RWPE2 (cell line): ENCODE data around the gene SOSTDC1.
"Not testable (repeated sequence)": the region's sequence is repeated elsewhere in the genome, so short reads cannot be mapped to it uniquely, and the experiment has no call there.

Experiments
- ATAC-seq: fragments of 200-7000 bp; cut with Tn5 transposase; 3 replicates; pipeline ENCODE4 v1.9.1; 2021; ENCODE audit warnings: low read depth
- DNase-seq: peaks from one replicate; pipeline ENCODE4 v3.0.0-alpha.2; 2020; ENCODE audit warnings: low spot score
- H3K27ac ChIP-seq: fragments of 450-650 bp; 2 replicates; pipeline ENCODE4 v1.5.1; 2017; ENCODE audit warnings: mild to moderate bottlenecking; ENCODE audit not compliant: poor library complexity, severe bottlenecking
- H3K27me3 ChIP-seq: fragments of 250-450 bp; sonication (Bioruptor Pico); 2 replicates; pipeline ENCODE4 v1.5.1; 2021; ENCODE audit warnings: mild to moderate bottlenecking, moderate library complexity; ENCODE audit not compliant: insufficient read depth, poor library complexity, severe bottlenecking
- H3K36me3 ChIP-seq: fragments of 250-450 bp; sonication (Bioruptor Pico); 2 replicates; pipeline ENCODE4 v1.5.1; 2020; ENCODE audit warnings: low read depth, mild to moderate bottlenecking, moderate library complexity
- H3K4me1 ChIP-seq: fragments of 250-450 bp; sonication (Bioruptor Pico); 2 replicates; pipeline ENCODE4 v1.5.1; 2021; ENCODE audit warnings: mild to moderate bottlenecking, moderate library complexity; ENCODE audit not compliant: insufficient read depth, poor library complexity, severe bottlenecking
- H3K4me3 ChIP-seq: fragments of 250-450 bp; sonication (Bioruptor Pico); 2 replicates; pipeline ENCODE4 v1.5.1; 2021; ENCODE audit warnings: mild to moderate bottlenecking, moderate library complexity; ENCODE audit not compliant: severe bottlenecking
- H3K9me3 ChIP-seq: fragments of 250-450 bp; sonication (Bioruptor Pico); 2 replicates; pipeline ENCODE4 v1.5.1; 2021; ENCODE audit warnings: mild to moderate bottlenecking, moderate library complexity; ENCODE audit not compliant: severe bottlenecking
- CTCF ChIP-seq: fragments of 450-650 bp; IDR thresholded peaks from one replicate; pipeline ENCODE4 v1.5.1; 2017; ENCODE audit warnings: mild to moderate bottlenecking, moderate library complexity; ENCODE audit not compliant: poor library complexity, severe bottlenecking

The SOSTDC1 gene

DNA sequence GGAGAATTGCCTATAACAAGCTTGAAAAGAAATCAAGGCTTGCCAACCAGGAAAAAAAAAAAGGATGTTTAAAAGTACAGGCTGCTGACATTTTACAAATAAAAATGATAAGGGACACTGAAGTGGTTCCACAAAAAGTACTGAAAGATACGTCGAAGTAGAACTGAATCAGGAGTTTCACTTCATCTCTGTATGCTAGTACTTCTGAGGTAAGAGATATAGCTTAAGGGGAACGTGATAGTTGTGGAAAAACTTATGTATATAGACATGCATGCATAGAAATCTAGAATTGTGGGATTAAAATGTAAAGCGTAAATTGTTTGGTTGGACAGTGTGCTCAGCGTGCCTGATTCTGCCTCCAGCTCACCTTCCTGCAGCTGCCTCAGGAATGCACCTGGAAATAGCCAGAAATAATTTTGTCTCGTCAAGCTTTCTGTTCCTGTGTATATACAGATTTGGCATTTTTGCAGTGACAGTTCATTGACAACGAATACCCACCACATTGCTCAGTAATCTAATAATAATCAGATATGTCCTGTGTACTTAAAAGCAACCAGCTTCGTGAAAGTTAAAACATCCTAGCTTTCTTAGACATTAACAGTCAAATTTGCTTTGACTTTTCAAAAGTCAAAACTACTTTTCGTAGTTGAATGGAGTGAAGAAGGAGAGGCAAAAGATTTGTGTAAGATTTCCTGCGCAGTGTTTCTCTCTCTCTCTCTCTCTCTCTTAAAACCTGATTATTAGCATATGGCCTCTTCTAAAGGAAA lies 1.4 kb downstream of the SOSTDC1 start:
- Histone ChIP-seq H3K4me1 (no peaks in the 10 kb centered on the region), H3K27ac (no peak overlapping the region), H3K4me3 (no peak overlapping the region), H3K9me3 (no peaks in the 10 kb centered on the region), H3K27me3 (peaks cover 6% of the 10 kb centered on the region), H3K36me3 (no peaks in the 10 kb centered on the region)
- TF ChIP-seq CTCF, result no peak
- DNase-seq (no peak), ATAC-seq (peak; percentile 23; the same call in 1 of the 3 replicates)

DNA sequence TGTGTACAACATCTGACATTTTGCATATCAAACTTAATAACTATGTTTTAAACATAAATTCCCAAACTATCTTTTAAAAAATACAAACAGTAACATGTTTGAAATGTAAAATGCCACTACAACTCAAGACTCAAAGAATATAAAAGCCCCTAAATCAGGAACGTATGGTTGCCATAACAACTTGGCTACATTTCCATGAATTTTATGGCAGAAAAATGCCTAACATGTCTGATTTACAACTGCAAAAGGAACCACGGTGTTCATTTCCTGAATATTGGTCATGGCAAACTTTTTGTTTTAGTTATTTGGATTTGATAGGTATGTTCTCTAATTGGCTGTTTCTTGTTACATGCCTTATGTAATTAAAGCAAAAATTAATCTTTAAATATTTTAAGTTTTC lies 2.0 kb downstream of the SOSTDC1 start:
- no peak for ATAC-seq
- no peaks in the 10 kb centered on the region for H3K36me3 ChIP-seq

DNA sequence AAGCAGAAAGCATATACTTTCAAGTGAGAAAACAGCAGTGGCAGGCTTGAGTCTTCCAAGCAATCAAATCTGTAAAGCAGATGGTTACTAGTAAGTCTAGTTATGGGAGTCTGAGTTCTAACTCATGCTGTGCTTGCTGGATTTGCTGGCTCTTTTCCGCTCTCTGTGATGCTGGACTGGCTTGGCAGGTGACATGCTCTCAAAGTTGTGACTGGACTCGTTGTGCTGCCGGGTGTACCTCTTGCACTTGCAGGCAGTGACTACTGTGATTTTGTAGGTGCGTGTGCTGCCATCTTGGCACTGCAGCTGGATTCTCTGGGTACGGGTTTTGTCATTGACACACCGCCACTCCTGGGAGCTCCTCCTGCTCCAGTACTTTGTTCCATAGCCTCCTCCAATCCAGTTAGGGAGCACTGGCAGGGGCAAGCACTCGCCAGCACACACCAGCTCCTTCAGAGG lies 3.1 kb downstream of the SOSTDC1 start:
- no peak overlapping the region for H3K27ac ChIP-seq
- no peak for TF ChIP-seq CTCF
- no peak for ATAC-seq
- H3K4me3 ChIP-seq, result no peak overlapping the region
- H3K27me3 ChIP-seq, result peaks cover 6% of the 10 kb centered on the region
- H3K9me3 ChIP-seq, result no peaks in the 10 kb centered on the region
- no peaks in the 10 kb centered on the region for H3K4me1 ChIP-seq
- H3K36me3 ChIP-seq, result no peaks in the 10 kb centered on the region
- no peak for DNase-seq

More for the DNA sequence above, 2.0 kb downstream of the SOSTDC1 start:
- DNase-seq, result no peak
- TF ChIP-seq CTCF, result no peak
- no peak overlapping the region for H3K27ac ChIP-seq
- H3K4me3 ChIP-seq, result no peak overlapping the region
- no peaks in the 10 kb centered on the region for H3K9me3 ChIP-seq
- no peaks in the 10 kb centered on the region for H3K4me1 ChIP-seq
- H3K27me3 ChIP-seq, result peaks cover 6% of the 10 kb centered on the region

GRCh38 chr7:16460789-16461493 lies 4.6 kb downstream of the SOSTDC1 start:
- Histone ChIP-seq H3K4me1 (no peaks in the 10 kb centered on the region), H3K36me3 (no peaks in the 10 kb centered on the region), H3K4me3 (no peak overlapping the region), H3K9me3 (no peaks in the 10 kb centered on the region), H3K27ac (no peak overlapping the region), H3K27me3 (peaks cover 6% of the 10 kb centered on the region)
- DNase-seq (no peak), ATAC-seq (no peak)
- no peak for TF ChIP-seq CTCF

DNA sequence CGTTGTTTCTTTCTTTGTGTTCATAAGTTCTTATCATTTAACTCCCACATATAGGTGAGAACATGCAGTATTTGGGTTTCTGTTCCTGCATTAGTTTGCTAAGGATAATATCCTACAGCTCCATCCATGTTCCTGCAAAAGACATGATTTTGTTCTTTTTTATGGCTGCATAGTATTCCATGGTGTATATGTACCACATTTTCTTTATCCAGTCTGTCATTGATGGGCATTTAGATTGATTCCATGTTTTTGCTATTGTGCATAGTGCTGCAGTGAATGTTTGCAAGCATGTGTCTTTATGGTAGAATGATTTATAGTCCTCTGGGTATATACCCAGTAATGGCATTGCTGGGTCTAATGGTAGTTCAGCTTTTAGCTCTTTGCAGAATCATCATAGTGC lies 9.2 kb downstream of the SOSTDC1 start:
- not testable (repeated sequence) for H3K4me1 ChIP-seq, DNase-seq, H3K9me3 ChIP-seq, H3K27me3 ChIP-seq, H3K4me3 ChIP-seq, H3K36me3 ChIP-seq, ATAC-seq, H3K27ac ChIP-seq
